ENCODE data around the gene TPPP3. TPM values are rescaled to one million over a fixed set of nuclear protein-coding genes. Genes with fewer than 3 reads are reported as not detected.
A peak's percentile ranks its signal among the peaks of the same experiment; 100 is the strongest.

The TPPP3 gene
- total RNA-seq = 135 TPM

- H3K9ac ChIP-seq (ENCODE audit: low read depth in 1 of 3, low read length in 3 of 3) = peak within 1 kb of the TSS; percentile 73 to 85 (median 82)
- H3K9me3 ChIP-seq (ENCODE audit: control insufficient read depth in 3 of 3, low read length in 3 of 3) = no peaks in the 10 kb centered on the region
- peak within 1 kb of the TSS; percentile 80 for H3K27ac ChIP-seq (ENCODE audit: low read depth, low read length)
- H3K4me3 ChIP-seq (ENCODE audit: low read length in 3 of 3) = peak within 1 kb of the TSS; percentile 79 to 83 (median 82)
- peaks cover 68 to 81% (median 73%) of the 10 kb centered on the region in 3 donors for H3K4me1 ChIP-seq (ENCODE audit: control insufficient read depth in 3 of 3, insufficient read depth in 3 of 3, low read length in 3 of 3)
- H3K36me3 ChIP-seq (ENCODE audit: control insufficient read depth in 3 of 3, insufficient read depth in 3 of 3, low read length in 3 of 3) = no peaks in the 10 kb centered on the region
- H3K27me3 ChIP-seq (ENCODE audit: control insufficient read depth in 3 of 3, insufficient read depth in 3 of 3, low read length in 3 of 3) = no peaks in the 10 kb centered on the region
These were observed at the start of gene TPPP3 for GRCh38 chr16:67393111-67393787. TPPP3 (minus strand) TSS chr16:67393498; CDS start chr16:67391111, 2,387 bp downstream.

DNA sequence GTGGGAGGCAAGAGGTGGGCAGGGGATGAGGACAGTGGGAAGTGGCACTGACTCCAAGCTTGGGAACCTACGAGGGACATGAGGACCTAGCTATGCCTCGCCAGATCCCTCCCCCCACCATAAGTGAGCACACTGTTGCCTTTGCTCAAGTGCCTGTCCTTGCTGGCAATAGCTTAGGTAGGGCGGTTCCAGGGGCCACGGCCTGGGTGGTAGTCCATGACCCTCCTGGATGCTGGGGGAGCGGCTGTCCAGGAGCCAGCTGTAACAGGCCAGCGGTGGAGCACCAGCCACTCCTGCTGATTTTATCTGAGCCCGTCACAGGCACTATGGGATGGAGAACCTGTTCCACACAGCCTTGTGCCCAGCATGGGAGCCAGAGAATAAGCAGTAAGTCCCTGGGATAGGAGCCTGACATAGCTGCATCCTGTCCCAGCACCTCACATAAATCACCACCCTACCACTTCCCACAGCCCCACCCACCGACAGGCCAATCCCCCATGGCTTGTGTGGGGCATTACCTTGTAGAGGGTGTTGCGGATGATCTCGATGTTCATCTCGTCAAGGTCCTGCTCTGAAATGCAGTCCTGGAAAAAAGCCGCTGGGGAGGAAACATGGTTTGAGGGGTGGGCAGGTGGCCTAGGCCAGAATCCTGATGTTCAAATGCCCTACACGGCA is 49.4 kb upstream of the TPPP3 start:
- no peak overlapping the region for H3K27ac ChIP-seq (ENCODE audit: low read depth, low read length)
- peaks cover 25 to 32% (median 26%) of the 10 kb centered on the region in 3 donors for H3K36me3 ChIP-seq (ENCODE audit: control insufficient read depth in 3 of 3, insufficient read depth in 3 of 3, low read length in 3 of 3)

GRCh38 chr16:67441907-67442306 is 48.6 kb upstream of the TPPP3 start:
- peaks cover 61 to 64% (median 62%) of the 10 kb centered on the region in 3 donors for H3K4me1 ChIP-seq (ENCODE audit: control insufficient read depth in 3 of 3, insufficient read depth in 3 of 3, low read length in 3 of 3)
- H3K9ac ChIP-seq (ENCODE audit: low read depth in 1 of 3, low read length in 3 of 3) = peak overlapping the region in 2 of 3 donors; percentile 2 to 50
- H3K36me3 ChIP-seq (ENCODE audit: control insufficient read depth in 3 of 3, insufficient read depth in 3 of 3, low read length in 3 of 3) = peaks cover 31 to 37% (median 33%) of the 10 kb centered on the region in 3 donors
- peak overlapping the region in 1 of 3 donors; percentile 36 for H3K4me3 ChIP-seq (ENCODE audit: low read length in 3 of 3)
- H3K27ac ChIP-seq (ENCODE audit: low read depth, low read length) = no peak overlapping the region
- H3K27me3 ChIP-seq (ENCODE audit: control insufficient read depth in 3 of 3, insufficient read depth in 3 of 3, low read length in 3 of 3) = no peaks in the 10 kb centered on the region
- H3K9me3 ChIP-seq (ENCODE audit: control insufficient read depth in 3 of 3, low read length in 3 of 3) = no peaks in the 10 kb centered on the region

More for the DNA sequence above, 49.4 kb upstream of the TPPP3 start:
- Histone ChIP-seq H3K9me3 (ENCODE audit: control insufficient read depth in 3 of 3, low read length in 3 of 3) (no peaks in the 10 kb centered on the region), H3K27me3 (ENCODE audit: control insufficient read depth in 3 of 3, insufficient read depth in 3 of 3, low read length in 3 of 3) (no peaks in the 10 kb centered on the region), H3K4me1 (ENCODE audit: control insufficient read depth in 3 of 3, insufficient read depth in 3 of 3, low read length in 3 of 3) (peaks cover 69 to 72% (median 71%) of the 10 kb centered on the region in 3 donors), H3K9ac (ENCODE audit: low read depth in 1 of 3, low read length in 3 of 3) (peak overlapping the region; percentile 2 to 62 (median 12)), H3K4me3 (ENCODE audit: low read length in 3 of 3) (peak overlapping the region in 1 of 3 donors; percentile 14)

- Histone ChIP-seq H3K9ac (ENCODE audit: low read depth in 1 of 3, low read length in 3 of 3) (no peak overlapping the region), H3K4me3 (ENCODE audit: low read length in 3 of 3) (no peak overlapping the region), H3K27ac (ENCODE audit: low read depth, low read length) (no peak overlapping the region), H3K36me3 (ENCODE audit: control insufficient read depth in 3 of 3, insufficient read depth in 3 of 3, low read length in 3 of 3) (peaks cover 31 to 41% (median 35%) of the 10 kb centered on the region in 3 donors), H3K4me1 (ENCODE audit: control insufficient read depth in 3 of 3, insufficient read depth in 3 of 3, low read length in 3 of 3) (peaks cover 55 to 58% (median 57%) of the 10 kb centered on the region in 3 donors), H3K27me3 (ENCODE audit: control insufficient read depth in 3 of 3, insufficient read depth in 3 of 3, low read length in 3 of 3) (no peaks in the 10 kb centered on the region), H3K9me3 (ENCODE audit: control insufficient read depth in 3 of 3, low read length in 3 of 3) (no peaks in the 10 kb centered on the region)
These were observed 48.0 kb upstream of the TPPP3 start for GRCh38 chr16:67441271-67441753.

- peaks cover 31 to 42% (median 36%) of the 10 kb centered on the region in 3 donors for H3K4me1 ChIP-seq (ENCODE audit: control insufficient read depth in 3 of 3, insufficient read depth in 3 of 3, low read length in 3 of 3)
- H3K27ac ChIP-seq (ENCODE audit: low read depth, low read length) = no peak overlapping the region
- no peak overlapping the region for H3K4me3 ChIP-seq (ENCODE audit: low read length in 3 of 3)
- H3K9me3 ChIP-seq (ENCODE audit: control insufficient read depth in 3 of 3, low read length in 3 of 3) = no peaks in the 10 kb centered on the region
- no peak overlapping the region for H3K9ac ChIP-seq (ENCODE audit: low read depth in 1 of 3, low read length in 3 of 3)
- H3K27me3 ChIP-seq (ENCODE audit: control insufficient read depth in 3 of 3, insufficient read depth in 3 of 3, low read length in 3 of 3) = no peaks in the 10 kb centered on the region
- H3K36me3 ChIP-seq (ENCODE audit: control insufficient read depth in 3 of 3, insufficient read depth in 3 of 3, low read length in 3 of 3) = peaks cover 31 to 34% (median 32%) of the 10 kb centered on the region in 3 donors
These were observed 45.6 kb upstream of the TPPP3 start for GRCh38 chr16:67438824-67439393.

GRCh38 chr16:67438098-67438791 is 44.9 kb upstream of the TPPP3 start:
- peaks cover 29 to 33% (median 31%) of the 10 kb centered on the region in 3 donors for H3K36me3 ChIP-seq (ENCODE audit: control insufficient read depth in 3 of 3, insufficient read depth in 3 of 3, low read length in 3 of 3)
- no peak overlapping the region for H3K27ac ChIP-seq (ENCODE audit: low read depth, low read length)
- no peaks in the 10 kb centered on the region for H3K9me3 ChIP-seq (ENCODE audit: control insufficient read depth in 3 of 3, low read length in 3 of 3)

GRCh38 chr16:67437513-67437912 is 44.2 kb upstream of the TPPP3 start:
- H3K9ac ChIP-seq (ENCODE audit: low read depth in 1 of 3, low read length in 3 of 3) = no peak overlapping the region
- H3K36me3 ChIP-seq (ENCODE audit: control insufficient read depth in 3 of 3, insufficient read depth in 3 of 3, low read length in 3 of 3) = peaks cover 25 to 31% (median 31%) of the 10 kb centered on the region in 3 donors
- peaks cover 18 to 33% (median 22%) of the 10 kb centered on the region in 3 donors for H3K4me1 ChIP-seq (ENCODE audit: control insufficient read depth in 3 of 3, insufficient read depth in 3 of 3, low read length in 3 of 3)
- no peak overlapping the region for H3K4me3 ChIP-seq (ENCODE audit: low read length in 3 of 3)
- no peaks in the 10 kb centered on the region for H3K27me3 ChIP-seq (ENCODE audit: control insufficient read depth in 3 of 3, insufficient read depth in 3 of 3, low read length in 3 of 3)
- H3K9me3 ChIP-seq (ENCODE audit: control insufficient read depth in 3 of 3, low read length in 3 of 3) = no peaks in the 10 kb centered on the region
- no peak overlapping the region for H3K27ac ChIP-seq (ENCODE audit: low read depth, low read length)

More at GRCh38 chr16:67438098-67438791, 44.9 kb upstream of the TPPP3 start:
- Histone ChIP-seq H3K4me1 (ENCODE audit: control insufficient read depth in 3 of 3, insufficient read depth in 3 of 3, low read length in 3 of 3) (peaks cover 24 to 36% (median 30%) of the 10 kb centered on the region in 3 donors), H3K9ac (ENCODE audit: low read depth in 1 of 3, low read length in 3 of 3) (no peak overlapping the region), H3K4me3 (ENCODE audit: low read length in 3 of 3) (no peak overlapping the region), H3K27me3 (ENCODE audit: control insufficient read depth in 3 of 3, insufficient read depth in 3 of 3, low read length in 3 of 3) (no peaks in the 10 kb centered on the region)

- Histone ChIP-seq H3K4me1 (ENCODE audit: control insufficient read depth in 3 of 3, insufficient read depth in 3 of 3, low read length in 3 of 3) (peaks cover 15 to 30% (median 17%) of the 10 kb centered on the region in 3 donors), H3K4me3 (ENCODE audit: low read length in 3 of 3) (no peak overlapping the region), H3K9me3 (ENCODE audit: control insufficient read depth in 3 of 3, low read length in 3 of 3) (no peaks in the 10 kb centered on the region), H3K36me3 (ENCODE audit: control insufficient read depth in 3 of 3, insufficient read depth in 3 of 3, low read length in 3 of 3) (peaks cover 25 to 31% (median 31%) of the 10 kb centered on the region in 3 donors), H3K27me3 (ENCODE audit: control insufficient read depth in 3 of 3, insufficient read depth in 3 of 3, low read length in 3 of 3) (no peaks in the 10 kb centered on the region), H3K27ac (ENCODE audit: low read depth, low read length) (no peak overlapping the region), H3K9ac (ENCODE audit: low read depth in 1 of 3, low read length in 3 of 3) (no peak overlapping the region)
These were observed 43.4 kb upstream of the TPPP3 start for GRCh38 chr16:67436640-67437193.

DNA sequence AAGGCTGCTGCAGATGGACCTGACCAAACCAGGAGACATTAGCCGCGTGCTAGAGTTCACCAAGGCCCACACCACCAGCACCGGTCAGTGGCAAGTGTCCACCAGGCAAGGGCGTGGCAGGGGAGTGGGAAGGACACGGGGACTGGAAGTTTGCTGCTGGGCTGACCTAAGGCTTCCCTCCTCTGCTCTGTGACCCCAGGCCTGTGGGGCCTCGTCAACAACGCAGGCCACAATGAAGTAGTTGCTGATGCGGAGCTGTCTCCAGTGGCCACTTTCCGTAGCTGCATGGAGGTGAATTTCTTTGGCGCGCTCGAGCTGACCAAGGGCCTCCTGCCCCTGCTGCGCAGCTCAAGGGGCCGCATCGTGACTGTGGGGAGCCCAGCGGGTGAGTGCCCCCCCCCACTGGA is 42.5 kb upstream of the TPPP3 start:
- no peak overlapping the region for H3K9ac ChIP-seq (ENCODE audit: low read depth in 1 of 3, low read length in 3 of 3)
- no peaks in the 10 kb centered on the region for H3K9me3 ChIP-seq (ENCODE audit: control insufficient read depth in 3 of 3, low read length in 3 of 3)
- no peak overlapping the region for H3K27ac ChIP-seq (ENCODE audit: low read depth, low read length)
- H3K4me1 ChIP-seq (ENCODE audit: control insufficient read depth in 3 of 3, insufficient read depth in 3 of 3, low read length in 3 of 3) = peaks cover 11 to 25% (median 12%) of the 10 kb centered on the region in 3 donors
- H3K27me3 ChIP-seq (ENCODE audit: control insufficient read depth in 3 of 3, insufficient read depth in 3 of 3, low read length in 3 of 3) = no peaks in the 10 kb centered on the region
- peaks cover 25 to 31% (median 27%) of the 10 kb centered on the region in 3 donors for H3K36me3 ChIP-seq (ENCODE audit: control insufficient read depth in 3 of 3, insufficient read depth in 3 of 3, low read length in 3 of 3)
- H3K4me3 ChIP-seq (ENCODE audit: low read length in 3 of 3) = no peak overlapping the region

Data from skeletal muscle tissue (tissue), 4 donors.